ENCODE data around the gene MMP15.

- TF ChIP-seq, protein P1, sequence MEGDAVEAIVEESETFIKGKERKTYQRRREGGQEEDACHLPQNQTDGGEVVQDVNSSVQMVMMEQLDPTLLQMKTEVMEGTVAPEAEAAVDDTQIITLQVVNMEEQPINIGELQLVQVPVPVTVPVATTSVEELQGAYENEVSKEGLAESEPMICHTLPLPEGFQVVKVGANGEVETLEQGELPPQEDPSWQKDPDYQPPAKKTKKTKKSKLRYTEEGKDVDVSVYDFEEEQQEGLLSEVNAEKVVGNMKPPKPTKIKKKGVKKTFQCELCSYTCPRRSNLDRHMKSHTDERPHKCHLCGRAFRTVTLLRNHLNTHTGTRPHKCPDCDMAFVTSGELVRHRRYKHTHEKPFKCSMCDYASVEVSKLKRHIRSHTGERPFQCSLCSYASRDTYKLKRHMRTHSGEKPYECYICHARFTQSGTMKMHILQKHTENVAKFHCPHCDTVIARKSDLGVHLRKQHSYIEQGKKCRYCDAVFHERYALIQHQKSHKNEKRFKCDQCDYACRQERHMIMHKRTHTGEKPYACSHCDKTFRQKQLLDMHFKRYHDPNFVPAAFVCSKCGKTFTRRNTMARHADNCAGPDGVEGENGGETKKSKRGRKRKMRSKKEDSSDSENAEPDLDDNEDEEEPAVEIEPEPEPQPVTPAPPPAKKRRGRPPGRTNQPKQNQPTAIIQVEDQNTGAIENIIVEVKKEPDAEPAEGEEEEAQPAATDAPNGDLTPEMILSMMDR (IDR thresholded peaks at IDR 0.05; ENCODE audit: borderline replicate concordance, extremely low read depth, low read length, poor library complexity, severe bottlenecking): no peak
- no peak for TF ChIP-seq EZH2 (IDR thresholded peaks at IDR 0.05; ENCODE audit: borderline replicate concordance, low read depth, low read length, severe bottlenecking)
Measured at GRCh38 chr16:58040496-58040846, 14.9 kb downstream of the MMP15 start.

Measured in DND-41 (cell line).